Dendritic cell treated with granulocyte-macrophage colony-stimulating factor and Interleukin-4, amounts not matched to agents 40 ng/mL and 50 ng/mL, for 4 days (primary cell): ENCODE data around the gene MBLAC2.
A peak's percentile ranks its signal among the peaks of the same experiment; 100 is the strongest.

ENCODE experiments used
- H3K27ac Mint-ChIP-seq: one replicate; pipeline ENCODE4 v1.8.0; 2022; ENCODE audit warnings: mild to moderate bottlenecking, mixed read lengths
- H3K27me3 Mint-ChIP-seq: one replicate; pipeline ENCODE4 v1.8.0; 2022; ENCODE audit warnings: mild to moderate bottlenecking, mixed read lengths
- H3K36me3 Mint-ChIP-seq: one replicate; pipeline ENCODE4 v1.8.0; 2022; ENCODE audit warnings: low read depth, mixed read lengths
- H3K4me1 Mint-ChIP-seq: one replicate; pipeline ENCODE4 v1.8.0; 2022; ENCODE audit warnings: low read depth, mixed read lengths
- H3K4me3 Mint-ChIP-seq: one replicate; pipeline ENCODE4 v1.8.0; 2022; ENCODE audit warnings: mild to moderate bottlenecking, moderate library complexity, mixed read lengths
- H3K9me3 Mint-ChIP-seq: one replicate; pipeline ENCODE4 v1.8.0; 2022; ENCODE audit warnings: mixed read lengths
- intact Hi-C: fragments of 100-400 bp; cut with micrococcal nuclease; formaldehyde crosslinking; loops from one replicate; pipeline ENCODE4 v1.15.0; 2022

MBLAC2 gene

DNA sequence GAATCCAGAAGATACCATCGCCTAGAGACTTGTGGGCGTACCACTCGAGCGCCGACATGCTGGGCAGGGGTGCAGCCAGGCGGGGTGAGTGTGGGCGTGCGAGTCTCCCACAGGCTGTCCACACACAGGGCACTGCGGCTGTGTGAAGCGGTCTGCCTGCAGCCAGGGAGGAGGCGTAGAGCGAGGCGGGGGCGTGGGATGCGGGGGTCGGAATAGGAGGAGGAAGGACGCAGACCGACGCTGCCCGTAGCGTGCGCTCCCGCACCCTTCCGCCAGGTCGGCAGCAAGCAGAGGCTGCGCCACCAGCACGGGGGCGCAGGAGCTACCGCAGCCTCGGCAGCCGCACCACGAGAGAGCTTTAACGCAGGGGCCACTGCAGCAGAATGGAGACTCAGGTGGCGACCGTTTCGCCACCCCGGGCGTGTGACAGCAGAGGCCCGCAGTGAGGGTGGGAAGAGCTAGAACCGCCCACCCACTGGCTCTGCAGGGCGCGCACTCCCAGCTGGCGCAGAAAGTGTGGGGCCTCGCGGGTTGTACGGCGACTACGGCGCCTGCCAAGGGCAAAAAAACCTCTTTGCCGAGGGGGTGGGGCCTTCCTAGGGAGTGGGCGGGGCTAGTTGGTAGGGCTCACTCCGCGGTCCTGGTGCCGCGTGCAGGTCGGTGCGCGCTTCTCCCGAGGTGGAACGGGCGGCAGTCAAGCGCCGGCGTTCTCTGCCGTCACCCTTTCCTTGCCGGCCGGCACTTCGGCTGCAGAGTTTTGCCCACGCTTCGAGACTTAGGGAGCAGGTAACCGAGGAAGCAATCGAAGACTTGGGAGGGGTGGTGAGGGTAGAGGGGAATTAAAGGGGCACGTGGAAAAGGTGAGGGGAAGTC lies at the start of gene MBLAC2, which contains the start of gene POLR3G:
Gene MBLAC2, minus strand, starts transcription at position 537 of the 873 bp plus-strand sequence. Its CDS starts 479 bp downstream, at position 58.
Gene POLR3G, plus strand, starts transcription at position 630 of the 873 bp plus-strand sequence. CDS start 10,704 bp downstream, outside the sequence.
- Mint-ChIP-seq H3K27ac (peak within 1 kb of the TSS; percentile 88), H3K36me3 (peaks cover 19% of the 10 kb centered on the region), H3K27me3 (peaks cover 9% of the 10 kb centered on the region), H3K4me1 (peaks cover 16% of the 10 kb centered on the region), H3K9me3 (peaks cover 9% of the 10 kb centered on the region), H3K4me3 (peak within 1 kb of the TSS; percentile 99)
- intact Hi-C loops: loop anchor here (1.0 kb wide), 2 partner anchors 55 to 65 kb away; partner anchors contain the start of genes CETN3 and LYSMD3

DNA sequence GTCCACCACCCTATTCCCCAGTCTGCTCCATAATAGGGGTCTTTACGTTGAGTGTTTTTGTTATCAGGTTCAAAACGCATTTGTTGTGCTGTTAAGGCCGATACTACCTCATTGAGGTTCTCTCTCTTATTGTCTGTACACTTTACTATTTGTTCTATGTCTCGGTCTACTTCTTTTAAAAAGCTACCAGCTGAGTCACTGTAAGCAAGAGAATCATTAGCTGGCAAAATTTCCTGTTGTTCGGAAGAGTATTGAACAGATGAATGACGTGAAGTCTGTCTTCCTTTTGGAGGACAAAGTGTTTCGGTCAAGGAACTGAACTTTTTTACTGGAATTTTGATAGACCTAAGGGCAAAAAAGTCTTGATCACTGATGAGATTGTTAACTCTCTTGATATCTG lies 44.5 kb upstream of the MBLAC2 start:
- Mint-ChIP-seq H3K27me3 (no peaks in the 10 kb centered on the region), H3K4me1 (no peaks in the 10 kb centered on the region), H3K4me3 (no peak overlapping the region), H3K36me3 (peaks cover 66% of the 10 kb centered on the region), H3K27ac (no peak overlapping the region), H3K9me3 (no peaks in the 10 kb centered on the region)
- intact Hi-C loops: no loop called here

DNA sequence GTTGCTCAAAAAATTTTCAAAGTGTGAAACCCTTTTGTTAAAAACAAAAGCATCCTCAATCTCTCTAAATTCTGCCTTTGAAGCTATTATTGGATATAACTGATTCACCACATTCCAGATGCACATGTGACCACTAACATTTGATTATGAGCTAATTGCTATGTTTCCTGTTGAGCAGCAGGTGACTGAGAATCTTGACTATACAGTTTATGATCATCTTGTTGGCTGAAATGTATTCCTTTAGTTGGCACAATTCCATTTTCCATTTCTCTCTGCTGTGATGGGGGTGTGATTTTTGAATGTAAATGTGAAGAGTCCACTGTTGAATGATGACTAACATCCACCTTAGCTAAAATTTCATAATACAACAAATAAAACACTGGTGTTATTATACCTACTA lies 44.1 kb upstream of the MBLAC2 start:
- Mint-ChIP-seq H3K36me3 (peaks cover 62% of the 10 kb centered on the region), H3K9me3 (no peaks in the 10 kb centered on the region), H3K27me3 (no peaks in the 10 kb centered on the region), H3K4me3 (no peak overlapping the region), H3K4me1 (no peaks in the 10 kb centered on the region), H3K27ac (no peak overlapping the region)
- intact Hi-C loops: no loop called here

DNA sequence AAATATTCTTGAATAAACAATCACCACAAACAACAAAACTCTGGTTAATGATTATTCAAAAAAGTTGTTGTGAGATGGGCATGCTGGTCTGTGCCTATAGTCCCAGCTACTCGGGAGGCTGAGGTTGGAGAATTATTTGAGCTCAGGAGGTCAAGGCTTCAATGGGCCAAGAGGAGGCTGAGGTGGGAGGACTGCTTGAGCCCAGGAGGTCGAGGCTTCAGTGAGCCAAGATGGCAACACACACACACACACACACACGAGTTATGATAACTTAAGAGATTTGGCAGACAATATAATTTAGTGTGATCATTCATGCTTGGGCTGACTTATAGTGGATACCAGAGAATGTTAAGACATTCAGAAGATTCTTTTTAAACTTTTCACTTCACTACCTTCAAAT lies 39.9 kb upstream of the MBLAC2 start:
- no peak overlapping the region for H3K4me3 Mint-ChIP-seq
- no peaks in the 10 kb centered on the region for H3K4me1 Mint-ChIP-seq
- intact Hi-C loops: no loop called here
- H3K27ac Mint-ChIP-seq: no peak overlapping the region
- no peaks in the 10 kb centered on the region for H3K9me3 Mint-ChIP-seq
- peaks cover 25% of the 10 kb centered on the region for H3K36me3 Mint-ChIP-seq
- H3K27me3 Mint-ChIP-seq: no peaks in the 10 kb centered on the region

- Mint-ChIP-seq H3K36me3 (peaks cover 9% of the 10 kb centered on the region), H3K4me1 (no peaks in the 10 kb centered on the region), H3K27ac (no peak overlapping the region), H3K4me3 (no peak overlapping the region), H3K27me3 (no peaks in the 10 kb centered on the region), H3K9me3 (no peaks in the 10 kb centered on the region)
- intact Hi-C loops: no loop called here
Observed at GRCh38 chr5:90510438-90510837, 35.9 kb upstream of the MBLAC2 start.

DNA sequence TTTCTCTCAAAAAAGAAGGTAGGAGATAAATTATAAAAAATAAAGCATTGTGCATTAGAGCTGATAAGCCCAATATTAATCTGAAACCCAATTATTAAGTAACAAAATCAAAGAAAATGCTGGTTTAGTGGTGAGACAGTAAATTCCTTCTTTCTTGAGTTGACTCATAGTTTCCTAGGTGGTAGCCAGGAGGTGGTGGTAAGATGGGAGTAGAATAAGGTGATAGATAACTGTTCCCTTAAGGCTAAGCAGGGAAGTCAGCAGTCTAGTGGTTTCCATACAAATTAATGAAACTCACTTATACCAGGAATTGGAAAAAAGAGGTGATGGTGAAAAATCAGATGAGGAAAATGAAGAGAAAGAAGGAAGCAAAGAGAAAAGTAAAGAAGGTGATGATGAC lies 31.6 kb upstream of the MBLAC2 start:
- H3K36me3 Mint-ChIP-seq: no peaks in the 10 kb centered on the region
- H3K4me3 Mint-ChIP-seq: no peak overlapping the region
- no peaks in the 10 kb centered on the region for H3K27me3 Mint-ChIP-seq
- intact Hi-C loops: no loop called here
- no peaks in the 10 kb centered on the region for H3K4me1 Mint-ChIP-seq
- H3K9me3 Mint-ChIP-seq: no peaks in the 10 kb centered on the region
- no peak overlapping the region for H3K27ac Mint-ChIP-seq

GRCh38 chr5:90504743-90505142 lies 30.2 kb upstream of the MBLAC2 start:
- Mint-ChIP-seq H3K4me3 (no peak overlapping the region), H3K9me3 (no peaks in the 10 kb centered on the region), H3K4me1 (no peaks in the 10 kb centered on the region), H3K36me3 (no peaks in the 10 kb centered on the region), H3K27me3 (no peaks in the 10 kb centered on the region), H3K27ac (no peak overlapping the region)
- intact Hi-C loops: no loop called here

DNA sequence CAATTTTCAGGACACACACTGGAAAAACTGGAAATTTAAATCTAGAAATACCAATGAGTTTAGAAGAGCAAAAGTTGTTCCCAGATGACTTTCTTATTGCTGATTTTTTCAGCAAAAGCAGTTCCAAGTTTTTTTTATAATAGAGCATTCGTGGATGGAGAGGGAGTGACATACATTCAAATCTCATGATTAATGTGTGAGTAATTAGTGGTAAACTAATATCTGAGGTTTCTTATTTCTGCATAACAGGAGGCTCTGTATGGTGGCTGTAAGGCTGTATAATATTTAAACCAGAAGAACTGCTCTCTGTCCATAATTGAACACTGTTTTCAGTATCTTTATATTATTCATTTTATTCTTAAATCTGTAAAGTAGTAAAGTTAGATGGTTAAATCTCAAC lies 29.0 kb upstream of the MBLAC2 start:
- intact Hi-C loops: no loop called here
- H3K27me3 Mint-ChIP-seq: no peaks in the 10 kb centered on the region
- no peak overlapping the region for H3K4me3 Mint-ChIP-seq
- H3K4me1 Mint-ChIP-seq: no peaks in the 10 kb centered on the region
- H3K36me3 Mint-ChIP-seq: no peaks in the 10 kb centered on the region
- H3K27ac Mint-ChIP-seq: no peak overlapping the region
- H3K9me3 Mint-ChIP-seq: no peaks in the 10 kb centered on the region

- H3K9me3 Mint-ChIP-seq: no peaks in the 10 kb centered on the region
- H3K4me3 Mint-ChIP-seq: no peak overlapping the region
- no peaks in the 10 kb centered on the region for H3K36me3 Mint-ChIP-seq
- H3K27me3 Mint-ChIP-seq: no peaks in the 10 kb centered on the region
- intact Hi-C loops: no loop called here
- H3K27ac Mint-ChIP-seq: no peak overlapping the region
- no peaks in the 10 kb centered on the region for H3K4me1 Mint-ChIP-seq
Observed at GRCh38 chr5:90495146-90495545, 20.6 kb upstream of the MBLAC2 start.

GRCh38 chr5:90494043-90494442 lies 19.5 kb upstream of the MBLAC2 start:
- Mint-ChIP-seq H3K4me1 (no peaks in the 10 kb centered on the region), H3K27ac (no peak overlapping the region), H3K27me3 (no peaks in the 10 kb centered on the region), H3K4me3 (no peak overlapping the region), H3K9me3 (no peaks in the 10 kb centered on the region), H3K36me3 (no peaks in the 10 kb centered on the region)
- intact Hi-C loops: no loop called here

GRCh38 chr5:90488791-90489190 lies 14.2 kb upstream of the MBLAC2 start:
- Mint-ChIP-seq H3K27ac (no peak overlapping the region), H3K9me3 (no peaks in the 10 kb centered on the region), H3K27me3 (no peaks in the 10 kb centered on the region), H3K4me3 (no peak overlapping the region), H3K36me3 (no peaks in the 10 kb centered on the region), H3K4me1 (no peaks in the 10 kb centered on the region)
- intact Hi-C loops: no loop called here

DNA sequence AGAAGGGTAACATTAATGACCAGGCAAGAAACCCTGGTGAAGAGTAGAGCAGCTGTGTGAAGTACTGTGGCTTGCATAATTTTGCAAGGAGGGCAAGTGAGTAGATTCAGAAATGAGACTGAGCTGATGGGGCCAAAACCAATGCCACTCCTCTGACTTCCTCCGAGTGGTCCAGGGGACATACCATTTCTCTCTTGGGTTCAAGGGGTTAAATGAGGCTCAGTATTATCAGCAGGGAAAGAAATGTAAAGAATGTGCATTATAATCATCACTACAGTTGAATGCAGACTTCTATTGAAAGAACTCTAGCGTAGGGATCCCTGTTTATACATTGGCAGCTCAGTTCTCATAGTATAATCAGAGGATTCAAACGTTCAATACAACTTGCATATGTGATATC lies 10.0 kb upstream of the MBLAC2 start:
- no peak overlapping the region for H3K27ac Mint-ChIP-seq

DNA sequence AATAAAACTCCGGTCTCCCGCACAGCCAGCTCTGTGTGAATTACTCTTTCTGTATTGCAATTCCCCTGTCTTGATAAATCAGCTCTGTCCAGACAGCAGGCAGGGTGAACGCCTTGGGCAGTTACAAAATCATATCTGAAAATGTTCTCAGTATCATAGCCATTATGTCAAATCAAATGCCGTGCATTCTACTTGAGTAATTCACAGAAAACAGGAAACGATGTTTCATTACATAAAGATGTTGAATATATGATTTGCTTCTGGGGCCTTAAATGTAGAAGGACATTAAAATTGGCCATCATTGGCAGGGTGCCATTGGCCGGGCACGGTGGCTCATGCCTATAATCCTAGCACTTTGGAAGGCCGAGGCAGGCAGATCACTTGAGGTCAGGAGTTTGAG lies 8.6 kb upstream of the MBLAC2 start:
- intact Hi-C loops: no loop called here
- Mint-ChIP-seq H3K9me3 (no peaks in the 10 kb centered on the region), H3K27me3 (no peaks in the 10 kb centered on the region), H3K4me1 (no peaks in the 10 kb centered on the region), H3K4me3 (no peak overlapping the region), H3K27ac (no peak overlapping the region), H3K36me3 (no peaks in the 10 kb centered on the region)

More for the DNA sequence above, 10.0 kb upstream of the MBLAC2 start:
- H3K4me1 Mint-ChIP-seq: no peaks in the 10 kb centered on the region
- H3K27me3 Mint-ChIP-seq: no peaks in the 10 kb centered on the region
- no peak overlapping the region for H3K4me3 Mint-ChIP-seq
- intact Hi-C loops: no loop called here
- H3K9me3 Mint-ChIP-seq: no peaks in the 10 kb centered on the region
- H3K36me3 Mint-ChIP-seq: no peaks in the 10 kb centered on the region

- peaks cover 4% of the 10 kb centered on the region for H3K27me3 Mint-ChIP-seq
- no peak overlapping the region for H3K4me3 Mint-ChIP-seq
- no peaks in the 10 kb centered on the region for H3K4me1 Mint-ChIP-seq
- no peaks in the 10 kb centered on the region for H3K36me3 Mint-ChIP-seq
- no peak overlapping the region for H3K27ac Mint-ChIP-seq
- no peaks in the 10 kb centered on the region for H3K9me3 Mint-ChIP-seq
- intact Hi-C loops: no loop called here
Observed at GRCh38 chr5:90480699-90481098, 6.1 kb upstream of the MBLAC2 start.
